ENCODE measurements around the gene ATRNL1.

ATRNL1 gene

DNA sequence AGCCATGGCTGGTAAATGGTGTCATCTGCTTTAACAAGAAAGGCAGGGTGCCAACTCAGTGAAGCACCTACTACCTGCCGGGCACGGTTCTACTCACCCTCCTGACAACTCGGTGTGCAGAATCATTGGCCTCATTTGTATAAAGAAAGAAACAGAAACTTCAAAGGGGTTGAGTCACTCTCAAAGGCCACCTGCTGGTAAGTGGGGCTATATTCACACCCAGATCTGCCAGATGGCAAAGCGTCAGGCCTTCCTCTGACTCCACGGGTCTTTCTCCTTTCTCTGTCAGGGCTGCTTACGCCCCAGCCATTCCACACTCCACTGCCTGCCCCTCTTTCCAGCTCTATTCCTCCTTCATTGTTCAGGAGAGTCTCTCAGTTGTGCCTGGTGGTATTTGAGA is 870.7 kb downstream of the ATRNL1 start:
- H3K4me3 ChIP-seq (ENCODE audit: low read length in 2 of 2) = no peak overlapping the region
- H3K4me2 ChIP-seq (ENCODE audit: insufficient read depth, low read length, poor library complexity, severe bottlenecking) = no peak overlapping the region
- no peak overlapping the region for H4K8ac ChIP-seq (ENCODE audit: low read depth, low read length)
- no peak overlapping the region for H2BK15ac ChIP-seq (ENCODE audit: low read length)
- H3K36me3 ChIP-seq (replicated peaks in 1 of 2; ENCODE audit: control insufficient read depth in 2 of 2, insufficient read depth in 2 of 2, low read length in 2 of 2) = no peaks in the 10 kb centered on the region
- H2BK120ac ChIP-seq (ENCODE audit: low read depth, low read length) = no peak overlapping the region
- no peak overlapping the region for H3K27ac ChIP-seq (replicated peaks; ENCODE audit: low read length)
- no peak overlapping the region for H4K91ac ChIP-seq (ENCODE audit: low read depth, low read length, poor library complexity)
- H3K4me1 ChIP-seq (ENCODE audit: control insufficient read depth in 2 of 2, insufficient read depth in 1 of 2, low read depth in 1 of 2, low read length in 2 of 2) = peaks cover 0 to 4% of the 10 kb centered on the region in 2 donors
- no peaks in the 10 kb centered on the region for H3K9me3 ChIP-seq (replicated peaks in 1 of 2; ENCODE audit: control insufficient read depth in 2 of 2, insufficient read depth in 1 of 2, low read depth in 1 of 2, low read length in 2 of 2)
- no peak overlapping the region for H3K14ac ChIP-seq (ENCODE audit: low read length)
- H2AFZ ChIP-seq (ENCODE audit: low read length) = peak overlapping the region; percentile 44
- no peak overlapping the region for H2AK5ac ChIP-seq (ENCODE audit: low read depth, low read length)
- H3K79me1 ChIP-seq (ENCODE audit: low read depth, low read length) = no peaks in the 10 kb centered on the region
- H3K27me3 ChIP-seq (ENCODE audit: control insufficient read depth in 3 of 3, insufficient read depth in 3 of 3, low read depth in 1 of 3, low read length in 3 of 3) = no peaks in the 10 kb centered on the region
- H2BK12ac ChIP-seq (ENCODE audit: low read length) = no peak overlapping the region
- no peak overlapping the region for H3K18ac ChIP-seq (ENCODE audit: low read length)
- WGBS, 2 donors (ENCODE audit: extremely low coverage in 2 of 2, insufficient read length in 2 of 2, insufficient replicate concordance in 1 of 2) = no CpG with 5 or more reads among the region's 6 CpGs
- no peak for DNase-seq (ENCODE audit: low spot score)
- no peak overlapping the region for H3K9ac ChIP-seq (ENCODE audit: low read depth, low read length, poor library complexity)
- H2BK5ac ChIP-seq (ENCODE audit: low read length) = no peak overlapping the region
- H3K23ac ChIP-seq (ENCODE audit: low read depth, low read length, poor library complexity) = no peak overlapping the region
- no peak overlapping the region for H3K4ac ChIP-seq (ENCODE audit: low read length)

DNA sequence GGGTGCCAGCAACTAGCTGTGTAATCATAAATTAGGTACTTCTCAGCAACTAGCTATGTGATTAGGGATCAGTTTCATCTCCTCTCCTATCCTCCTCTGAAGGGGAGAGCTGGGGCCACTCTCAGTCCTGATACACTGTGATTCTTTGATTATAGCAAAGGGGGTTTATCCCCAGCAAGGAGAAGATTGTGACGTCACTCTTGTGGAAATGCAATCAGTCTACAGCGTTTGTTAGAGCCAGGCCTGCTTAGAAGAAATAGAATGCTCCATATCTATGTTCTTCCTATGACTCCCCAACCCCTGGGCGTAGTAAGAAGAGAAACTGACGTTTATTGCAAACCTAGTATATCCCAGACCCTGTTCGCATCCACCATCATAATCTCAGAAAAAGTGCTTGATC is 871.7 kb downstream of the ATRNL1 start:
- Histone ChIP-seq H4K91ac (ENCODE audit: low read depth, low read length, poor library complexity) (no peak overlapping the region), H3K9ac (ENCODE audit: low read depth, low read length, poor library complexity) (no peak overlapping the region), H3K18ac (ENCODE audit: low read length) (no peak overlapping the region), H3K4me1 (ENCODE audit: control insufficient read depth in 2 of 2, insufficient read depth in 1 of 2, low read depth in 1 of 2, low read length in 2 of 2) (peaks cover 0 to 8% of the 10 kb centered on the region in 2 donors), H2BK5ac (ENCODE audit: low read length) (no peak overlapping the region), H3K79me1 (ENCODE audit: low read depth, low read length) (no peaks in the 10 kb centered on the region), H4K8ac (ENCODE audit: low read depth, low read length) (no peak overlapping the region), H3K4ac (ENCODE audit: low read length) (no peak overlapping the region), H2AFZ (ENCODE audit: low read length) (no peak overlapping the region), H3K23ac (ENCODE audit: low read depth, low read length, poor library complexity) (no peak overlapping the region), H3K4me3 (ENCODE audit: low read length in 2 of 2) (no peak overlapping the region), H3K4me2 (ENCODE audit: insufficient read depth, low read length, poor library complexity, severe bottlenecking) (no peak overlapping the region), H3K9me3 (replicated peaks in 1 of 2; ENCODE audit: control insufficient read depth in 2 of 2, insufficient read depth in 1 of 2, low read depth in 1 of 2, low read length in 2 of 2) (no peaks in the 10 kb centered on the region), H3K27ac (replicated peaks; ENCODE audit: low read length) (no peak overlapping the region), H3K27me3 (ENCODE audit: control insufficient read depth in 3 of 3, insufficient read depth in 3 of 3, low read depth in 1 of 3, low read length in 3 of 3) (no peaks in the 10 kb centered on the region), H3K36me3 (replicated peaks in 1 of 2; ENCODE audit: control insufficient read depth in 2 of 2, insufficient read depth in 2 of 2, low read length in 2 of 2) (no peaks in the 10 kb centered on the region), H2BK120ac (ENCODE audit: low read depth, low read length) (no peak overlapping the region), H3K14ac (ENCODE audit: low read length) (no peak overlapping the region), H2BK15ac (ENCODE audit: low read length) (no peak overlapping the region), H2BK12ac (ENCODE audit: low read length) (no peak overlapping the region), H2AK5ac (ENCODE audit: low read depth, low read length) (no peak overlapping the region)
- no peak for DNase-seq (ENCODE audit: low spot score)
- no CpG with 5 or more reads among the region's 5 CpGs for WGBS, 2 donors (ENCODE audit: extremely low coverage in 2 of 2, insufficient read length in 2 of 2, insufficient replicate concordance in 1 of 2)

DNA sequence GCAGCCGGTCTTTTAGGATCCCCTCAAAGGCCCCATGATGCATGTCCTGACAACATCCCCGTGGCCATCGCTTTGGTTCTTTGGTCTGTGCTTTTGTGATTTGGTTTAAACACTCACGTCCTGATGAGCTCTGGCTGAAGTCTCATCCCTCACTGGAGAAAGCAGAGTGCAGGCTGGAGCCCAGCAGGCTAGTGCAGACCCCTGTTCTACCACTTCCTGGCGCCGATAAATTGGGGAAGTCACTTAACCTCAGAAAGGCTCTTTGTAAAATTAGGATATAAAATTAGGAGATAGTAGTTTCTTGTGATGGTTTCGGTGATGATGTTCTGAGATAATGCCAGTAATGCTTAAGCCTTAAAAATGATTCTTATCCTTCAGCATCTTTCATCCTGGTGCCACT is 872.2 kb downstream of the ATRNL1 start:
- no peak overlapping the region for H4K8ac ChIP-seq (ENCODE audit: low read depth, low read length)
- WGBS, 2 donors (ENCODE audit: extremely low coverage in 2 of 2, insufficient read length in 2 of 2, insufficient replicate concordance in 1 of 2) = no CpG with 5 or more reads among the region's 7 CpGs
- no peak for DNase-seq (ENCODE audit: low spot score)

DNA sequence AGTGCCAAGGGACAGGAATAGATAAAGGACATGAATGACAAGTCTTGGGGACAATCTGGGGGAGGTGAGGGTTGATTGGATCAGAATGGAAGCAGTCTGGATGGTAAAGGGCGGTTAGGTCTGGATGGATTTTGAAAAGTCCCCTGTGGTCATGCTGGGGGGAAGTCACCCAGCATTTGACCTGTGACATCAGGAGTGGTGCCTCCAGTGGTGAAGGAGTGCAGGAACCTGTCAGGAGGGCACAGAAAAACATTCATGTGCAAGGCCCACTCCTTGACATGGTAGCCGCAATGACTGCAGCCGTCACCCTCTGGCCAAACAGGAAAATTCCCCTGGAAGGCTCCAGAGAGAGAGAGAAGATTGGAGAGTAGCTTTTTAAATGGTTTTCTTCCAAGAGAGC is 875.1 kb downstream of the ATRNL1 start:
- H2AK5ac ChIP-seq (ENCODE audit: low read depth, low read length) = no peak overlapping the region
- DNase-seq (ENCODE audit: low spot score) = no peak
- no peak overlapping the region for H3K4me2 ChIP-seq (ENCODE audit: insufficient read depth, low read length, poor library complexity, severe bottlenecking)
- no peak overlapping the region for H2AFZ ChIP-seq (ENCODE audit: low read length)
- no CpG with 5 or more reads among the region's 3 CpGs for WGBS, 2 donors (ENCODE audit: extremely low coverage in 2 of 2, insufficient read length in 2 of 2, insufficient replicate concordance in 1 of 2)
- no peak overlapping the region for H2BK15ac ChIP-seq (ENCODE audit: low read length)
- no peak overlapping the region for H2BK120ac ChIP-seq (ENCODE audit: low read depth, low read length)
- H3K27ac ChIP-seq (replicated peaks; ENCODE audit: low read length) = no peak overlapping the region
- no peak overlapping the region for H3K4me3 ChIP-seq (ENCODE audit: low read length in 2 of 2)
- no peak overlapping the region for H3K4ac ChIP-seq (ENCODE audit: low read length)
- no peak overlapping the region for H2BK12ac ChIP-seq (ENCODE audit: low read length)
- no peak overlapping the region for H4K8ac ChIP-seq (ENCODE audit: low read depth, low read length)
- H3K4me1 ChIP-seq (ENCODE audit: control insufficient read depth in 2 of 2, insufficient read depth in 1 of 2, low read depth in 1 of 2, low read length in 2 of 2) = peaks cover 0 to 8% of the 10 kb centered on the region in 2 donors
- no peak overlapping the region for H3K14ac ChIP-seq (ENCODE audit: low read length)
- no peak overlapping the region for H2BK5ac ChIP-seq (ENCODE audit: low read length)
- no peaks in the 10 kb centered on the region for H3K79me1 ChIP-seq (ENCODE audit: low read depth, low read length)
- no peaks in the 10 kb centered on the region for H3K9me3 ChIP-seq (replicated peaks in 1 of 2; ENCODE audit: control insufficient read depth in 2 of 2, insufficient read depth in 1 of 2, low read depth in 1 of 2, low read length in 2 of 2)
- no peaks in the 10 kb centered on the region for H3K36me3 ChIP-seq (replicated peaks in 1 of 2; ENCODE audit: control insufficient read depth in 2 of 2, insufficient read depth in 2 of 2, low read length in 2 of 2)
- H3K9ac ChIP-seq (ENCODE audit: low read depth, low read length, poor library complexity) = no peak overlapping the region
- no peaks in the 10 kb centered on the region for H3K27me3 ChIP-seq (ENCODE audit: control insufficient read depth in 3 of 3, insufficient read depth in 3 of 3, low read depth in 1 of 3, low read length in 3 of 3)
- no peak overlapping the region for H3K23ac ChIP-seq (ENCODE audit: low read depth, low read length, poor library complexity)
- H4K91ac ChIP-seq (ENCODE audit: low read depth, low read length, poor library complexity) = no peak overlapping the region
- H3K18ac ChIP-seq (ENCODE audit: low read length) = no peak overlapping the region

More for the DNA sequence above, 872.2 kb downstream of the ATRNL1 start:
- Histone ChIP-seq H3K4me1 (ENCODE audit: control insufficient read depth in 2 of 2, insufficient read depth in 1 of 2, low read depth in 1 of 2, low read length in 2 of 2) (peaks cover 0 to 8% of the 10 kb centered on the region in 2 donors), H3K4ac (ENCODE audit: low read length) (no peak overlapping the region), H3K79me1 (ENCODE audit: low read depth, low read length) (no peaks in the 10 kb centered on the region), H3K4me2 (ENCODE audit: insufficient read depth, low read length, poor library complexity, severe bottlenecking) (no peak overlapping the region), H3K9ac (ENCODE audit: low read depth, low read length, poor library complexity) (no peak overlapping the region), H3K23ac (ENCODE audit: low read depth, low read length, poor library complexity) (no peak overlapping the region), H3K36me3 (replicated peaks in 1 of 2; ENCODE audit: control insufficient read depth in 2 of 2, insufficient read depth in 2 of 2, low read length in 2 of 2) (no peaks in the 10 kb centered on the region), H3K14ac (ENCODE audit: low read length) (no peak overlapping the region), H2AFZ (ENCODE audit: low read length) (no peak overlapping the region), H3K18ac (ENCODE audit: low read length) (no peak overlapping the region), H3K9me3 (replicated peaks in 1 of 2; ENCODE audit: control insufficient read depth in 2 of 2, insufficient read depth in 1 of 2, low read depth in 1 of 2, low read length in 2 of 2) (no peaks in the 10 kb centered on the region), H2BK120ac (ENCODE audit: low read depth, low read length) (no peak overlapping the region), H2BK5ac (ENCODE audit: low read length) (no peak overlapping the region), H3K27ac (replicated peaks; ENCODE audit: low read length) (no peak overlapping the region), H3K27me3 (ENCODE audit: control insufficient read depth in 3 of 3, insufficient read depth in 3 of 3, low read depth in 1 of 3, low read length in 3 of 3) (no peaks in the 10 kb centered on the region), H2BK12ac (ENCODE audit: low read length) (no peak overlapping the region), H2AK5ac (ENCODE audit: low read depth, low read length) (no peak overlapping the region), H4K91ac (ENCODE audit: low read depth, low read length, poor library complexity) (no peak overlapping the region), H2BK15ac (ENCODE audit: low read length) (no peak overlapping the region), H3K4me3 (ENCODE audit: low read length in 2 of 2) (no peak overlapping the region)

Data from neuronal stem cell (in vitro differentiated cells).